Neural cell (in vitro differentiated cells): ENCODE data around the gene CHD2.

ENCODE experiments used
- CTCF ChIP-seq: fragments of 450-650 bp; IDR thresholded peaks from 2 replicates; pipeline ENCODE4 v1.5.1; 2014; ENCODE audit warnings: antibody characterized with exemption, mild to moderate bottlenecking, moderate library complexity; ENCODE audit not compliant: poor library complexity, severe bottlenecking
- EP300 ChIP-seq: fragments of 450-650 bp; conservative IDR thresholded peaks from 2 replicates; pipeline ENCODE4 v1.6.1; 2014; ENCODE audit warnings: antibody characterized with exemption, mild to moderate bottlenecking, moderate library complexity; ENCODE audit not compliant: poor library complexity, severe bottlenecking
- EZH2 ChIP-seq: fragments of 200-600, 300-800 bp; shearing (Covaris generic), sonication (generic); IDR thresholded peaks from 2 replicates; pipeline ENCODE4 v1.6.1; 2014; ENCODE audit warnings: antibody characterized with exemption, low read length, borderline replicate concordance, mild to moderate bottlenecking; ENCODE audit not compliant: insufficient read depth, poor library complexity, severe bottlenecking
- MXI1 ChIP-seq: fragments of 450-650 bp; conservative IDR thresholded peaks from 2 replicates; pipeline ENCODE4 v1.6.1; 2014; ENCODE audit warnings: antibody characterized with exemption, mild to moderate bottlenecking; ENCODE audit not compliant: poor library complexity, severe bottlenecking
- POLR2AphosphoS5 ChIP-seq: IDR thresholded peaks from 2 replicates; pipeline ENCODE4 v1.6.1; 2012
- RAD21 ChIP-seq: fragments of 450-650 bp; conservative IDR thresholded peaks from 2 replicates; pipeline ENCODE4 v1.6.1; 2014; ENCODE audit warnings: antibody characterized with exemption, mild to moderate bottlenecking, moderate library complexity
- REST ChIP-seq: IDR thresholded peaks from 2 replicates; pipeline ENCODE4 v1.6.1; 2012; ENCODE audit warnings: borderline replicate concordance
- TAF1 ChIP-seq: IDR thresholded peaks from 2 replicates; pipeline ENCODE4 v1.6.1; 2012; ENCODE audit warnings: low read depth

GRCh38 chr15:92914768-92915221 lies 14.7 kb downstream of the CHD2 start:
- TF ChIP-seq EP300 (no peak), CTCF (no peak), EZH2 (no peak), TAF1 (no peak), MXI1 (no peak), POLR2AphosphoS5 (no peak), RAD21 (no peak), REST (no peak)
